Inflammatory macrophage (primary cell): ENCODE measurements around the gene CACNB2.
"Not testable (repeated sequence)": the region's sequence is repeated elsewhere in the genome, so short reads cannot be mapped to it uniquely, and the experiment has no call there.

Experiments used
- DNase-seq, 2 donors: peaks; one replicate each; pipeline ENCODE4 v3.0.0-alpha.2; 2020 to 2022

Gene CACNB2

GRCh38 chr10:18145652-18146051 lies 5.4 kb downstream of the CACNB2 start:
- no peak for DNase-seq

GRCh38 chr10:18149196-18149800 lies 9.1 kb downstream of the CACNB2 start:
- DNase-seq, result no peak

DNA sequence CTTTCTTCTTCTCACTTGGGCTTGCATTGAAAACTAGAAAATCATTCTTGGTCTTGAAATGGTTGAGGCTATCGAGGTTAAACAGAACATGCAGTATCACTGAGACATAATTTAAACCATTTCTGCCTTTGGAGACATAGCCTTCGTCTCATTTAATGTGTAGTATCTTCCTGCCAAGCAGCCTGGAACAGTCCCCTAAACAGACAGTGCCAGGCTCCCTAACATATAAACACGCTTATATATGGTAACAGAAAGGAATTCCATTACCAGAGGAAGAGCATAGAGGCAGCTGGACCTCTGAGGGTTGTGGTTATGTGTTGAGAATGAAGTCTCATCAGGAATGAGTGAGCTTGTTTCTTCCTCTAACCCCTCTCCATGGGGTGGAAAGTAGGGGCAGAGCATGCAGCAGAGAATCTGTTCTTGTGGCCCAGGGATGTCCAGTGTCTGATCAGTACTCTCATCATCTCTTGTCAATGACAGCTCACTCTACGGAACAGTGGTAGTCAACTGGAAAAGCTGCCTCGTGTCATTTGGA lies 11.2 kb downstream of the CACNB2 start:
- no peak for DNase-seq

DNA sequence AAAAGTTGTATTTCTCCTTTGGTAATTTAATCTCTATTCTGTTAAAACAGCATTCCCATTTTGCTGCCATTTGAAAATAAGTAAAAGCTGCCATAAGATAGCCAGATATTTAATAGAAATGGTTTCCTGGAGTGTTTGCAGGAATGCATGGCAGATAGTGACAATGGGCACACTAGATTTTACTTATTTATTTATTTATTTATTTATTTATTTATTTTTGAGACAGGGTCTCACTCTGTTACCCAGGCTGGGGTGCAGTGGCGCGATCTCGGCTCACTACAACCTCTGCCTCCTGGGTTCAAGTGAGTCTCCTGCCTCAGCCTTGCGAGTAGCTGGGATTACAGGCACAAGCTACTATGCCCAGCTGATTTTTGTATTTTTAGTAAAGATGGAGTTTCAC lies 13.2 kb downstream of the CACNB2 start:
- not testable (repeated sequence) for DNase-seq

DNA sequence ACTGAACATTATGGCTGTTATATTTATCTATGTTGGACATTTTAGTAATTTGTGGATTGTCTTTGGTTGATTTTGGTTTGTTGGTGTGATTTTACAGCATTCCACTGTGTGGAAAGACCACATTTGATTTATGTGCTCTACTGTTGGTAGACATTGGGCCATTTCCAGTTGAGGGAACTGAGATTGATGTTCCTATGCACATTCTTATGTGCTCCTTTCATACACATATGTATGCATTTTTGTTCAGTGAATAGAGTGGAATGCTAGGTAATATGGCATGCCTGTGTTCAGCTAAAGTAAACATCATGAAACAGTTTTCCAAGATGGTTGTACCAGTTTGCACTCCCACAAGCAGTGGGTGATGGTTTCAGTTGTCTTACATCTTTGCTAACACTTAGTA lies 15.1 kb downstream of the CACNB2 start:
- DNase-seq, result no peak

DNA sequence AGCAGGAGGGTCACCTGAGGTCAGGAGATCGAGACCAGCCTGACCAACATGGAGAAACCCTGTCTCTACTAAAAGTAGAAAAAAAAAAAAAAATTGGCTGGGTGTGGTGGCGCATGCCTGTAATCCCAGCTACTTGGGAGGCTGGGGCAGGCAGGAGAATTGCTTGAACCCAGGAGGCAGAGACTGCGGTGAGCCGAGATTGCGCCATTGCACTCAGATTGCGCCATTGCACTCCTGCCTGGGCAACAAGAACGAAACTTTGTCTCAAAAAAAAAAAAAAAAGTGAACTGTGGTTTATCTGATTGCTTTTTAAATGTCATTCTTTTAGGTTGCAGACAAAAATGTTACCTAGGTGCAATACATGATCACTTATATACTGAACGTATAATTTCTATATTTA lies 16.6 kb downstream of the CACNB2 start:
- DNase-seq, result not testable (repeated sequence)

GRCh38 chr10:18157881-18158280 lies 17.7 kb downstream of the CACNB2 start:
- DNase-seq, result no peak

GRCh38 chr10:18158773-18159265 lies 18.6 kb downstream of the CACNB2 start:
- DNase-seq, result no peak

DNA sequence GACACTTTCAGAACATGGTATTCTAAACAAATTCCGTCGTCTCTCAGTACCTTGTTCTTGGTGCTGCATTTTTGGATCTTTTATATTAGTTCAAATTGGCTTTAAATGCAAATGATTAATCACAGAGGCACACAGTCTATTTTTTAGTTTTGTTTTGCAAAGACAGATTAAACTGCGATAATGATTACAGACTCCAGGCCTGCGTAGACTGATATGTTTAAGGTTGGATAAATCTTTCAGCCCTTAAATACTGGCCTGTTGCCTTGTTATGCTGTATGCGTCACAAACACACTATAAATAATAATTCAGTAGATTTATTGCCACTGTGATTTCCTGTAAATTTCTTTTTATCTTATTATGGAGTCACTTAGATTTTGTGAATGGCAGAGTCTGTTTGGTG lies 19.3 kb downstream of the CACNB2 start:
- DNase-seq, result no peak

- no peak for DNase-seq
Observed at GRCh38 chr10:18162021-18162627, 21.9 kb downstream of the CACNB2 start.

- no peak for DNase-seq
Observed at GRCh38 chr10:18164093-18164492, 23.9 kb downstream of the CACNB2 start.

GRCh38 chr10:18164748-18165361 lies 24.6 kb downstream of the CACNB2 start:
- no peak for DNase-seq

GRCh38 chr10:18178854-18179483 lies 38.7 kb downstream of the CACNB2 start:
- DNase-seq, result no peak

- DNase-seq, result no peak
Observed at GRCh38 chr10:18179891-18180290, 39.7 kb downstream of the CACNB2 start.

DNA sequence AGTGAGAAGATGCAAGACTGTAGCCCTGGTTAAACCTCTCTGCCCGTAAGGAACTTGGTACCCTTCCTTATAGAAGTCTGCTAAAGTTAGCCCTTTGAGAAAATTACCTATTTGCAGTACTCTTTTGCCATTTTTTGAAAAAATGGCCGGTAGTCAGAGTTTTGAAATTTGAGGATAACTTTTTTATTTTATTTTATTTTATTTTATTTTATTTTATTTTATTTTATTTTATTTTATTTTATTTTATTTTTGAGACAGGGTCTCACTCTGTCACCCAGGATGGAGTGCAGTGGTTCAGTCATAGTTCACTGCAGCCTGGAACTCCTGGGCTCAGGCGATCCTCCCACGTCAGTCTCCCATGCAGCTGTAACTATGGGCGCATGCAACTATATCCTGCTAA lies 41.2 kb downstream of the CACNB2 start:
- DNase-seq, result not testable (repeated sequence)

DNA sequence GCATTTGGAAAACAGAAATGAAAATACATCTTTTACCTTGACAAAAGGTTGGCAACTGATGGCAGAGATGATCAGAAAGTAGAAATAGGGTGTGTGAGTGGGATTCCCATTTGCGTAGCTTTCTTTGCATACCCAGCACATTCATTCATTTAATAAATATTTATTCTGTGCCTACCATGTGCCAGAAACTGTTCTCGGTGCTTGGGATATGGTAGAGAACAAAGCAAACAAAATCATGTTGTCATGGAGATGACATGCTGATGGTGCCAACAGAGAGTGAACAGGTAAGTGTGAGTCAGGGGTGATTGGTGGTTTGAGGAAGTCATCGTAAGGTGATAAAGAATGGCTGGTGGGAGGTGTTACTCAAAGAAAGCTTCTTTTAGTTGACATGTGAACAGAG lies 45.4 kb downstream of the CACNB2 start:
- no peak for DNase-seq

GRCh38 chr10:18190840-18191239 lies 50.6 kb downstream of the CACNB2 start:
- no peak for DNase-seq

GRCh38 chr10:18194634-18195033 lies 54.4 kb downstream of the CACNB2 start:
- no peak for DNase-seq

- no peak for DNase-seq
Observed at GRCh38 chr10:18195060-18195799, 55.0 kb downstream of the CACNB2 start.

- no peak for DNase-seq
Observed at GRCh38 chr10:18196806-18197550, 56.8 kb downstream of the CACNB2 start.

- no peak for DNase-seq
Observed at GRCh38 chr10:18197706-18198105, 57.5 kb downstream of the CACNB2 start.

DNA sequence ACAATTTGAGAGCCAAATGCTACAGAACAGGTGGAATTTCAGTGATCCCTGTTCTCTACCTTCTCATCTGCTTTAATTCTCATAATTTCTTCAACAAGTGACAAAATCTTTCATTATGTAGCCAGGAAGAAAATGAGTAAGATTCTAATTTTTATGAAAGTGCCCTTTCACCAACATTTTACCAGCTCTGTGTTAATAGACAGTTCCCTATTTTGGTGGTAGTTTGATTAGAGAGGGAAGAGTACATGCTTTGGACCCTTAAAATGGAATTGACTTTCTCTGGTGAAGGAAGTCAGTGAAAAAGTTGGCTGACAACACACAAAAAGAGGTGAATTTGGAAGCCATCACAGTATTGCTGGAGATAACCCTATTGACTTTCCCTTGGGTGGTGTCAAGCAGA lies 61.7 kb downstream of the CACNB2 start:
- peak in 1 of 2 donors; percentile 51 for DNase-seq
